ENCODE results near the gene TMEM41A.

DNA sequence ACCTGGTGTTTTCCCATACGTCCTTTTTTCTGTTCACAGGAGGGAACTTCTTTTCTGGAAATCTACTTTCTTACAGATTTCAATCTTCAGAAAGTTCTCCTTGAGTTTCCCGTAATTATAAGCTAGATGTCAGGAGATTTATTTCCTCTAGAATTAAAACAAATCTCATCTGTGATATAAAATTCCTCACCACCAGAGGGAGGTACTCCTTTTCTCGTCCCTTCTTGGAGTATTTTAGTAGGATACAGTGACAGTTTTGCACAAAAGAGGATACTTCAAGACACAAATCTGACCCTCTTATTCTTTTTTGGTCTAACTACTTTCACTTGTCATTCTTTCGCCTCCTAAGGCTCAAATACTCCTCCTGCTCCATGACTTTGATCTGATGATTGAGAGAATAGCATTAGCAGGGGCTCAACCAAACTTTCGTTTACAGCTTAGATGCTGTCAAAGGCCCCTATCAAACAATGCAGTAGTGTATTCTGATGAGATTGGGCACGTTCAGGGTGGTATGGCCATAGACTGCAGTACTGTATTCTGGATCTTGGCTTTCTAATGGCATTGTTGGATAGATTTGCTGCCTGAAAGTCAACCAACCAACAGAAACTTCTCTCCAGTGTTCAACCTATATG lies 38.0 kb downstream of the TMEM41A start:
- TF ChIP-seq, protein P1, sequence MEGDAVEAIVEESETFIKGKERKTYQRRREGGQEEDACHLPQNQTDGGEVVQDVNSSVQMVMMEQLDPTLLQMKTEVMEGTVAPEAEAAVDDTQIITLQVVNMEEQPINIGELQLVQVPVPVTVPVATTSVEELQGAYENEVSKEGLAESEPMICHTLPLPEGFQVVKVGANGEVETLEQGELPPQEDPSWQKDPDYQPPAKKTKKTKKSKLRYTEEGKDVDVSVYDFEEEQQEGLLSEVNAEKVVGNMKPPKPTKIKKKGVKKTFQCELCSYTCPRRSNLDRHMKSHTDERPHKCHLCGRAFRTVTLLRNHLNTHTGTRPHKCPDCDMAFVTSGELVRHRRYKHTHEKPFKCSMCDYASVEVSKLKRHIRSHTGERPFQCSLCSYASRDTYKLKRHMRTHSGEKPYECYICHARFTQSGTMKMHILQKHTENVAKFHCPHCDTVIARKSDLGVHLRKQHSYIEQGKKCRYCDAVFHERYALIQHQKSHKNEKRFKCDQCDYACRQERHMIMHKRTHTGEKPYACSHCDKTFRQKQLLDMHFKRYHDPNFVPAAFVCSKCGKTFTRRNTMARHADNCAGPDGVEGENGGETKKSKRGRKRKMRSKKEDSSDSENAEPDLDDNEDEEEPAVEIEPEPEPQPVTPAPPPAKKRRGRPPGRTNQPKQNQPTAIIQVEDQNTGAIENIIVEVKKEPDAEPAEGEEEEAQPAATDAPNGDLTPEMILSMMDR (IDR thresholded peaks at IDR 0.05; ENCODE audit: low read length): peak; percentile 44
- TF ChIP-seq EZH2 (optimal IDR thresholded peaks at IDR 0.05; ENCODE audit: low read depth, low read length): no peak

Data from MM.1S (cell line).